ENCODE measurements around the gene EDN2.

DNA sequence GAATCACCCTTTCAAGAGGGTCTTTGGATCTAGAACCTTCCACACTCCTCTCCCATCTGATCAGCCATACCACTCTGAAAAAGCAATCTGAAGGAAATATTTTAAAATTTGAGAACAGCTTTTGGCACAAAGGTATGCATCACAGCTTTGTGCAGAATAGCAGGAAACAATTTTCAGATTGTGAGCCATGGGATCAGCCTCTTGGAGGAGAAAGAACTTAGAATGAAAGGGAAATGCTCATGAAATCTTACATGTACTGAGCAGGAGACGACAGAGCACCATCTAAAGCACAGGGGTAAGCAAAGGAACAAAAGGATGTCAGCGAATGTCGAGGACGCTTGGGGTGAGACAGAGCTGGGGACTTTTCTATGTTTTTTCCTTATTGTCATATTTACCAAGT, 54.4 kb downstream of the EDN2 start:
- no peak for TF ChIP-seq ZNF311 (tag by site-specific recombination; IDR thresholded peaks at IDR 0.05; ENCODE audit: borderline replicate concordance)
- TF ChIP-seq, protein P1, sequence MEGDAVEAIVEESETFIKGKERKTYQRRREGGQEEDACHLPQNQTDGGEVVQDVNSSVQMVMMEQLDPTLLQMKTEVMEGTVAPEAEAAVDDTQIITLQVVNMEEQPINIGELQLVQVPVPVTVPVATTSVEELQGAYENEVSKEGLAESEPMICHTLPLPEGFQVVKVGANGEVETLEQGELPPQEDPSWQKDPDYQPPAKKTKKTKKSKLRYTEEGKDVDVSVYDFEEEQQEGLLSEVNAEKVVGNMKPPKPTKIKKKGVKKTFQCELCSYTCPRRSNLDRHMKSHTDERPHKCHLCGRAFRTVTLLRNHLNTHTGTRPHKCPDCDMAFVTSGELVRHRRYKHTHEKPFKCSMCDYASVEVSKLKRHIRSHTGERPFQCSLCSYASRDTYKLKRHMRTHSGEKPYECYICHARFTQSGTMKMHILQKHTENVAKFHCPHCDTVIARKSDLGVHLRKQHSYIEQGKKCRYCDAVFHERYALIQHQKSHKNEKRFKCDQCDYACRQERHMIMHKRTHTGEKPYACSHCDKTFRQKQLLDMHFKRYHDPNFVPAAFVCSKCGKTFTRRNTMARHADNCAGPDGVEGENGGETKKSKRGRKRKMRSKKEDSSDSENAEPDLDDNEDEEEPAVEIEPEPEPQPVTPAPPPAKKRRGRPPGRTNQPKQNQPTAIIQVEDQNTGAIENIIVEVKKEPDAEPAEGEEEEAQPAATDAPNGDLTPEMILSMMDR (tag by site-specific recombination; IDR thresholded peaks at IDR 0.05): no peak

All from HEK293 (cell line).